H1 (cell line): ENCODE measurements around the gene ZSCAN12. TPM values are rescaled to one million over a fixed set of nuclear protein-coding genes. Genes with fewer than 3 reads are reported as not detected.

Experiments
- CTCF ChIA-PET: fragments of 300-600 bp; sonication (Branson Sonifier 250); formaldehyde crosslinking; loops from one replicate; lab custom pipeline; 2021; ENCODE audit not compliant: partially characterized antibody; lab: Charles Lee
- POLR2A ChIA-PET: fragments of 300-600 bp; sonication (Branson Sonifier 250); formaldehyde crosslinking; loops from one replicate; lab custom pipeline; 2021; ENCODE audit warnings: inconsistent platforms; ENCODE audit not compliant: partially characterized antibody; lab: Charles Lee
- DNase-seq, 2 experiments: peaks; one replicate each; pipeline versions ENCODE4 v3.0.0 to v3.0.0-alpha.2; 2010 to 2022; ENCODE audit warnings: low spot score in 2 of 2, low read depth in 1 of 2, mixed read lengths in 1 of 2
- FAIRE-seq: peaks from 2 replicates; lab custom pipeline; 2011; peaks lifted over from hg19 to GRCh38; lab: Jason Lieb, UNC
- H2AFZ ChIP-seq: 2 replicates; pipeline ENCODE4 v1.8.1; 2012; ENCODE audit warnings: low read length, inconsistent platforms
- H2AK5ac ChIP-seq: 2 replicates; pipeline ENCODE4 v1.6.1; 2013; ENCODE audit warnings: low read depth, low read length
- H2BK120ac ChIP-seq: replicated peaks from 2 replicates; pipeline ENCODE3; 2013; ENCODE audit warnings: low read depth, low read length, inconsistent platforms
- H2BK12ac ChIP-seq: 2 replicates; pipeline ENCODE4 v1.6.1; 2013; ENCODE audit warnings: low read depth, low read length
- H2BK15ac ChIP-seq: 2 replicates; pipeline ENCODE4 v1.6.1; 2013; ENCODE audit warnings: low read length
- H2BK20ac ChIP-seq: 2 replicates; pipeline ENCODE4 v1.6.1; 2013; ENCODE audit warnings: low read length
- H2BK5ac ChIP-seq: 2 replicates; pipeline ENCODE4 v1.6.1; 2013; ENCODE audit warnings: low read depth, low read length
- H3K14ac ChIP-seq: 2 replicates; pipeline ENCODE4 v1.6.1; 2013; ENCODE audit warnings: inconsistent platforms; ENCODE audit not compliant: insufficient read length
- H3K18ac ChIP-seq: 2 replicates; pipeline ENCODE4 v1.6.1; 2013; ENCODE audit warnings: low read length; ENCODE audit errors: extremely low read depth
- H3K23ac ChIP-seq: 2 replicates; pipeline ENCODE4 v1.6.1; 2013; ENCODE audit warnings: inconsistent platforms; ENCODE audit not compliant: insufficient read length
- H3K23me2 ChIP-seq: 2 replicates; pipeline ENCODE4 v1.6.1; 2013; ENCODE audit warnings: low read depth, low read length
- H3K27ac ChIP-seq: 2 replicates; pipeline ENCODE4 v1.6.1; 2011; ENCODE audit warnings: low read depth, low read length, inconsistent platforms
- H3K27me3 ChIP-seq, 4 experiments: replicated peaks in 1 of 4; 1 replicate in 1 of 4; 2 replicates in 3 of 4; pipeline versions ENCODE4 v1.6.1 to v1.8.1; 2011 to 2013; ENCODE audit warnings: low read length in 3 of 4, mild to moderate bottlenecking in 3 of 4, inconsistent platforms in 2 of 4, mixed read lengths in 2 of 4, moderate library complexity in 1 of 4; ENCODE audit not compliant: control insufficient read depth in 3 of 4, insufficient read depth in 3 of 4; ENCODE audit errors: extremely low read depth in 1 of 4
- H3K36me3 ChIP-seq, 4 experiments: 2 replicates each; pipeline versions ENCODE4 v1.6.1 to v1.8.1; 2011 to 2013; ENCODE audit warnings: mild to moderate bottlenecking in 4 of 4, low read length in 3 of 4, moderate library complexity in 2 of 4, control low read depth in 1 of 4, inconsistent platforms in 1 of 4; ENCODE audit not compliant: insufficient read depth in 4 of 4, control insufficient read depth in 2 of 4
- H3K4ac ChIP-seq: replicated peaks from 2 replicates; pipeline ENCODE3; 2013; ENCODE audit warnings: low read length, low read depth, mixed read lengths, inconsistent platforms; ENCODE audit not compliant: insufficient read length
- H3K4me1 ChIP-seq, 4 experiments: replicated peaks in 1 of 4; 1 replicate in 1 of 4; 2 replicates in 3 of 4; pipeline versions ENCODE4 v1.6.1 to v1.8.1; 2011 to 2013; ENCODE audit warnings: low read length in 3 of 4, inconsistent platforms in 2 of 4, mixed read lengths in 1 of 4; ENCODE audit not compliant: insufficient read depth in 4 of 4, control insufficient read depth in 3 of 4
- H3K4me2 ChIP-seq, 2 experiments: 2 replicates each; pipeline versions ENCODE4 v1.6.1 to v1.8.1; 2011 to 2013; ENCODE audit warnings: low read depth in 2 of 2, low read length in 2 of 2, control low read depth in 1 of 2, inconsistent platforms in 1 of 2, mild to moderate bottlenecking in 1 of 2; ENCODE audit not compliant: insufficient read depth in 1 of 2
- H3K4me3 ChIP-seq, 4 experiments: fragments of 200-600, 300-600 bp in 1 of 4; sonication (generic), shearing (Covaris generic), sonication (Bioruptor Twin) in 1 of 4; 2 replicates each; pipeline versions ENCODE4 v1.5.1 to v1.8.1; 2011 to 2016; ENCODE audit warnings: low read length in 4 of 4, low read depth in 3 of 4, control low read depth in 2 of 4, inconsistent platforms in 2 of 4, mild to moderate bottlenecking in 2 of 4, mixed read lengths in 1 of 4, moderate library complexity in 1 of 4; ENCODE audit not compliant: insufficient read depth in 2 of 4; ENCODE audit errors: extremely low read depth in 1 of 4
- H3K56ac ChIP-seq: replicated peaks from 2 replicates; pipeline ENCODE3; 2013; ENCODE audit warnings: low read depth, mild to moderate bottlenecking, mixed read lengths, low read length, inconsistent platforms; ENCODE audit not compliant: insufficient read length
- H3K79me1 ChIP-seq: 2 replicates; pipeline ENCODE4 v1.6.1; 2013; ENCODE audit warnings: low read depth, low read length, control low read depth
- H3K79me2 ChIP-seq, 2 experiments: 2 replicates each; pipeline versions ENCODE4 v1.6.1 to v1.8.1; 2012 to 2013; ENCODE audit warnings: low read length in 2 of 2, mild to moderate bottlenecking in 2 of 2, inconsistent platforms in 1 of 2; ENCODE audit not compliant: insufficient read depth in 2 of 2, control insufficient read depth in 1 of 2
- H3K9ac ChIP-seq, 4 experiments: replicated peaks in 1 of 4; 1 replicate in 1 of 4; 2 replicates in 3 of 4; pipeline versions ENCODE4 v1.6.1 to v1.8.1; 2011 to 2013; ENCODE audit warnings: low read depth in 3 of 4, low read length in 3 of 4, control low read depth in 2 of 4, mild to moderate bottlenecking in 2 of 4, moderate library complexity in 2 of 4, inconsistent platforms in 1 of 4; ENCODE audit errors: extremely low read depth in 1 of 4
- H3K9me3 ChIP-seq, 2 experiments: 2 replicates each; pipeline versions ENCODE4 v1.6.1 to v1.8.1; 2012 to 2013; ENCODE audit warnings: mild to moderate bottlenecking in 2 of 2, moderate library complexity in 2 of 2, control low read depth in 1 of 2, inconsistent platforms in 1 of 2, low read depth in 1 of 2, low read length in 1 of 2, mixed read lengths in 1 of 2; ENCODE audit not compliant: insufficient read depth in 2 of 2
- H4K20me1 ChIP-seq, 2 experiments: replicated peaks in 1 of 2; 2 replicates each; pipeline versions ENCODE3 to v1.8.1; 2011 to 2013; ENCODE audit warnings: inconsistent platforms in 2 of 2, low read length in 2 of 2, mild to moderate bottlenecking in 1 of 2; ENCODE audit not compliant: insufficient read depth in 2 of 2, control insufficient read depth in 1 of 2
- H4K5ac ChIP-seq: 2 replicates; pipeline ENCODE4 v1.6.1; 2013; ENCODE audit warnings: low read length, low read depth, mixed read lengths, inconsistent platforms; ENCODE audit not compliant: insufficient read length
- H4K8ac ChIP-seq: 2 replicates; pipeline ENCODE4 v1.8.0; 2013; ENCODE audit warnings: mild to moderate bottlenecking, moderate library complexity, low read length, inconsistent platforms; ENCODE audit not compliant: insufficient read depth; ENCODE audit errors: extremely low read depth
- H4K91ac ChIP-seq: replicated peaks from 2 replicates; pipeline ENCODE3; 2013; ENCODE audit warnings: low read length, mixed read lengths, inconsistent platforms; ENCODE audit not compliant: insufficient read length
- CTBP2 ChIP-seq: IDR thresholded peaks from 2 replicates; pipeline ENCODE4 v1.7.0; 2011; ENCODE audit warnings: borderline replicate concordance, mild to moderate bottlenecking, moderate library complexity, mixed read lengths, low read length; ENCODE audit not compliant: insufficient read depth, insufficient read length
- KDM4A ChIP-seq: IDR thresholded peaks from one replicate; pipeline ENCODE4 v1.7.1; 2012; ENCODE audit warnings: low read depth, mild to moderate bottlenecking, moderate library complexity, low read length, inconsistent platforms; ENCODE audit not compliant: severe bottlenecking
- TAF7 ChIP-seq: optimal IDR thresholded peaks from 2 replicates; pipeline ENCODE3; 2011; ENCODE audit warnings: low read depth, mild to moderate bottlenecking, inconsistent platforms, low read length, moderate library complexity, borderline replicate concordance
- TEAD4 ChIP-seq: IDR thresholded peaks from 2 replicates; pipeline ENCODE4 v1.6.1; 2012; ENCODE audit warnings: low read depth, low read length, inconsistent platforms, mixed read lengths
- ZNF274 ChIP-seq: IDR thresholded peaks from 2 replicates; pipeline ENCODE4 v1.7.0; 2012; ENCODE audit warnings: low read length, borderline replicate concordance; ENCODE audit errors: extremely low read depth
- WGBS, 2 experiments: shearing (Covaris generic) in 1 of 2; methylation state at CpG; one replicate each; pipeline versions ENCODE4 v1.1.6 to v1.1.7; 2013 to 2015; ENCODE audit warnings: low lambda C conversion rate in 2 of 2, mixed read lengths in 2 of 2, inconsistent platforms in 1 of 2, low coverage in 1 of 2, missing lambda C conversion rate in 1 of 2; ENCODE audit not compliant: insufficient replicate concordance in 2 of 2, insufficient coverage in 1 of 2, insufficient read length in 1 of 2; ENCODE audit errors: extremely low coverage in 1 of 2, missing lambda C conversion rate in 1 of 2; 5-methylcytosine and 5-hydroxymethylcytosine counted together
- polyA plus RNA-seq, 7 experiments: library from polyadenylated mRNA; depleted of rRNA in 3 of 7; stranded (reverse) in 5 of 7; unstranded in 2 of 7; fragments of >200 nt in 5 of 7; fragments of 200-250 nt in 2 of 7; gene quantifications; 1 replicate in 5 of 7; 2 replicates in 1 of 7; 4 replicates in 1 of 7; pipeline versions ENCODE4 v1.2.1 to v1.2.3, GENCODE V29; 2011 to 2013; ENCODE audit warnings: missing spikeins in 2 of 7, mixed read lengths in 2 of 7
- total RNA-seq: library from RNA; stranded (reverse); fragmentation: NEBNext Ultra II Directional; extraction: Animal tissue kit (Norgen Biotek cat#: 25700); gene quantifications from 2 replicates; pipeline ENCODE4 v1.2.1, GENCODE V29; 2021

Gene ZSCAN12
- total and polyA plus RNA-seq, 2 of the 8 experiments (the other 6 are each of a cell fraction or from before 2014, with no cell fraction given), result 2.2 to 9.6 TPM

DNA sequence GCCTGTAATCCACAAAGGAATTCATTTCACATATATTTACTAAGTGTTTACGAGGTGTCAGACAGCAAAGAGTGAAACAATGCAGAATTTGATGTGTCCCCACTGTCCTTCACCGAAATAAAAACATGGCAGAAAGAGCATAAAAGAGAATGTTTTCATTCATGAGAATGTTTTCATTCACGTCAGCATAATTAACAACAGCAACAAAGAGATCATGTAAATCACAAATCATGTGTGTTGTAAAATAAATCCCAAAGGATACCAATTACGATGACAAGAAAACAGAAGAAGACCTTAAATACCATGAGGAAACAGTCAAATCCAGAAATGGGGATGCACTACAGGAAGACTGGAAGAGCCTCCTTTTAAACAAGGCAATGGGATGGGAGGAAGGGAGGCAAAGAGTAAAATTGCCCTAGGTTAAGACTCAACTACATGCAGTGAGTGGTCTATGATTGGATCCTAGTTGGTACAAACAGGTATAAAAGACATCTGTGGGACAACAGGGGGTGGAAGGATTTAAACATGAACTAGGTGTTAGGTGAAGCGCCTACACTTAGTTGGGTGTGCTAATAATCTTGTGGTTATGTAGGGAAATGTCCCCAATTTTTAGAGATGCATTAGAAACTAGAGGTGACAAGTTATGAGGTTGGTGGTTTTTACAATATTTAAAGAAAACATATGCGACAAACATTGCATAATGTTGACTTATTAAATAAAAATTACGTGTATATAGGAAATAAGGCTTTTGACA is 65.1 kb downstream of the ZSCAN12 start:
- H3K36me3 ChIP-seq, result 0 out of 8 replicates have a peak, but pooled peaks cover 0 to under 1% (median 0%) of the 10 kb centered on the region in 4 experiments
- H2BK15ac ChIP-seq, result no peak overlapping the region
- H3K4me2 ChIP-seq, result peak overlapping the region; percentile 81 to 98
- H3K79me2 ChIP-seq, result no peaks in the 10 kb centered on the region; a peak in 1 of 4 replicates
- no peak overlapping the region for H3K56ac ChIP-seq
- H4K5ac ChIP-seq, result no peak overlapping the region
- no peaks in the 10 kb centered on the region for H3K79me1 ChIP-seq
- CTCF ChIA-PET, result interaction anchor here (0.5 to 2.5 kb wide), 6 partner anchors 12 to 832 kb away, joined by 3 to 9 read pairs (median 3); partner anchors contain the start of gene ZKSCAN3
- H3K9ac ChIP-seq, result peak overlapping the region in 3 of 4 experiments; percentile 84 to 92 (median 90); a peak in 3 of 7 replicates
- no peaks in the 10 kb centered on the region for H3K4me1 ChIP-seq
- H3K18ac ChIP-seq, result no peak overlapping the region
- H3K14ac ChIP-seq, result no peak overlapping the region
- peaks cover 2% of the 10 kb centered on the region; the same call in 1 of the 2 replicates for H3K23me2 ChIP-seq
- H3K27me3 ChIP-seq, result no peaks in the 10 kb centered on the region
- peak overlapping the region; percentile 95; the same call in 1 of the 2 replicates for H3K27ac ChIP-seq
- no peak overlapping the region for H3K23ac ChIP-seq
- no peak for FAIRE-seq
- peak overlapping the region; percentile 72; the same call in 1 of the 2 replicates for H2BK12ac ChIP-seq
- H4K20me1 ChIP-seq, result no peaks in the 10 kb centered on the region
- H3K4ac ChIP-seq, result no peak overlapping the region
- peaks cover under 1 to 4% of the 10 kb centered on the region in 2 experiments; a peak in 1 of 4 replicates for H3K9me3 ChIP-seq
- POLR2A ChIA-PET, result interaction anchor here (0.6 to 3.6 kb wide), 21 partner anchors 8 to 467 kb away, joined by 3 to 36 read pairs (median 10); partner anchors contain the start of genes PGBD1, ZKSCAN3, ZKSCAN8 and ZSCAN26
- peak overlapping the region; percentile 86 to 95 (median 91); a peak in 5 of 8 replicates for H3K4me3 ChIP-seq
- H2AFZ ChIP-seq, result no peak overlapping the region
- TF ChIP-seq CTBP2, result no peak
- no peak for TF ChIP-seq KDM4A
- no peak for TF ChIP-seq TAF7
- no peak for TF ChIP-seq TEAD4
- no peak for TF ChIP-seq ZNF274
- H4K8ac ChIP-seq, result peak overlapping the region; percentile 88; the same call in 1 of the 2 replicates
- H2BK5ac ChIP-seq, result peak overlapping the region; percentile 71; the same call in 1 of the 2 replicates
- no peak for DNase-seq
- H4K91ac ChIP-seq, result no peak overlapping the region
- H2BK120ac ChIP-seq, result no peak overlapping the region
- no peak overlapping the region for H2BK20ac ChIP-seq
- 84% methylated on average over 7 of the region's 7 CpGs; no CpG with 5 or more reads in 1 of the 2 experiments for WGBS, 2 experiments
- H2AK5ac ChIP-seq, result no peak overlapping the region
